SK-N-MC (cell line): ENCODE measurements around the gene OPRM1.

Experiments used
- EZH2 ChIP-seq: fragments of 200-600 bp; sonication (generic); IDR thresholded peaks from one replicate; pipeline ENCODE4 v1.6.1; 2017; ENCODE audit warnings: antibody characterized with exemption
- FOXP2 ChIP-seq: optimal IDR thresholded peaks from 2 replicates; pipeline ENCODE3; 2011; ENCODE audit warnings: mild to moderate bottlenecking, moderate library complexity; ENCODE audit not compliant: insufficient read depth; ENCODE audit errors: extremely low read length, control extremely low read depth
- POLR2AphosphoS5 ChIP-seq: IDR thresholded peaks from 2 replicates; pipeline ENCODE4 v1.6.1; 2012; ENCODE audit warnings: mild to moderate bottlenecking, low read depth, low read length, borderline replicate concordance

- TF ChIP-seq POLR2AphosphoS5 (no peak), EZH2 (no peak), FOXP2 (no peak)
These were observed at the start of gene OPRM1 for GRCh38 chr6:154039231-154039842.
